Fibroblast of skin of scalp (primary cell): ENCODE measurements around the gene FHAD1.

ENCODE experiments used
- DNase-seq: peaks from one replicate; pipeline ENCODE4 v3.0.0-alpha.2; 2013

The FHAD1 gene

DNA sequence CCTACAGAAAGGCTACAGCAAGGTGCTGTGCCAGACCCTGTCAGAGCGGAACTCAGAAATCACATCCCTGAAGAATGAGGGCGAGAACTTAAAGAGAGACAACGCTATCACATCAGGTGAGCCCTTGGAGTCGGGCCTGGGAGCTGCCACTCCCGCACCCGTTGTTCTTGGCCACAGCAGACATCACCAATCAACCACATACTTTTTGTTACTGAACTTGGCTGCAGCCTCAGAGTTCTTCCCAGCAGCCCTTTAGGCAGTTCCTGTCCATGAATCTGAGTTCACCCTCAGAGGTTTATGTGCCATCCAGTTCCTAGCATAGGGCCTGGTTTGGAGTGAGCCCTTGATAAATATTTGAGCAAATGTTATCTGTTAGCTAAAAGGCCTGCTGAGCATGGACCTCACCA lies 61.6 kb downstream of the FHAD1 start:
- DNase-seq = no peak

DNA sequence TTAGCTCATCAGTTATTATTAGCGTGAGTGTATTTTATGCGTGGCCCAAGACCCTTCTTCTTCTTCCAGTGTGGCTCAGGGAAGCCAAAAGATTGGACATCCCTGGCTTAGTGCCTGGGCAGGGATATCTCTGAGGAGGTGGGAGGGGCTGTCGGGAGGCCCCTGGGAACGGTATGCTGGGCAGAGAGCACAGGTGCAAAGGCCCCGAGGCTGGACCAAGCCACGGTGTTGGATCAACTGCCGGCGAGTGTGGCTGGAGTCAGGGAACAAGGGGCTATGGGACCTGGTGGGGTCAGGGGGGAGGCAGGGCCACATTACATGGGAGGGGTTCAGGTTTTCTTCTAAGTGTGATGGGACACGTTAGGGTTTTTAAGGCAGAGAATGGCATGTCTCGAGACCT lies 62.7 kb downstream of the FHAD1 start:
- DNase-seq = no peak

DNA sequence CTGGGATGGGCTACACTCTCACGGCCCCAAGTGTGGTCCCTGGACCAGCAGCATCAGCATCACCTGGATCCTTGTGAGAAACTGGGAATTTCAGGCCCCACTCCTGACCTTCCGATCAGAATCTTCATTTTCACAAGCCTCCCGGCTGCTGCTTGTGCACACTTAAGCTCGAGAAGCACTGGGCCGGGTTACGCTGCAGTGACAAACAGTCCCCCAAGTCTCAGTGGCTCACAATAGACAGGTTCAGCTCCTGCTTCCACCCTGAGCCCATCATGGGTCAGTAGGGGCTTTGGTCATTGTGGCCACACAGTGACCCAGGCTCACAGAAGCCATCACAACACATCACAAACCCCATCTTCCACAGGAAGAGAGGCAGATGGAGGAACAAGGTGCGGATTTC lies 63.5 kb downstream of the FHAD1 start:
- DNase-seq = no peak

DNA sequence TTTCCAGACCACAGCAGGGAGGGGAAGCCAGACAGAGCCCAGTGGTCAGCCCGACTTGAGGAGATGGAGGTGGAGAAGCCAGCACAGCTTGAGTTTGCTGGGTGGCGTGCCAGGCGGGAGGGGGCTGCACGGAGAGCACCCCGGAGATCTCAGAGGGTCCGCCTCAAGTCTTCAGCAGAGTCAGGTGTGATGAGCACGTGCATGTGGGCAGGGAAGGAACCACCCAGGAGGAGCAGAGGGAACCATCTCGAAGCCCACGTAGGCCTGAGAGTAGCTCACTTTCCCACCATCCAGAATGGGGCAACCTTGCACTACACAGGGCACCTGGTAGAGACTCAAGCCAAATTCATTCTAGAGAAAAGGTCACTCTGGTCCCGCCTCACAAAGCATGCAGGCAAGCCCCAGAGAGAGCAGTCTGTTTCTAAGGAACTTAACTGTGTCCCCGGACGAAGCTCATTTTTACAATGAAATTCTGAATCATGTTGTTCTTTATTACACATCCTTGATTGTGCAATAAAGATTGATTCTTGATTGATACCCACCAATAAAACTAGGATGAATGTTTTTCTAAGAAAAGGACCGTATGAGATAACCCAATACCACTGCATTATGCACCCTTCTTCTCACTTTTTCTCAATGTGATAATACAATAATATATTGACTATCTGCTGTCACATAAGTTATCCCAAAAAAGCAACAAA lies 64.2 kb downstream of the FHAD1 start:
- DNase-seq = no peak

DNA sequence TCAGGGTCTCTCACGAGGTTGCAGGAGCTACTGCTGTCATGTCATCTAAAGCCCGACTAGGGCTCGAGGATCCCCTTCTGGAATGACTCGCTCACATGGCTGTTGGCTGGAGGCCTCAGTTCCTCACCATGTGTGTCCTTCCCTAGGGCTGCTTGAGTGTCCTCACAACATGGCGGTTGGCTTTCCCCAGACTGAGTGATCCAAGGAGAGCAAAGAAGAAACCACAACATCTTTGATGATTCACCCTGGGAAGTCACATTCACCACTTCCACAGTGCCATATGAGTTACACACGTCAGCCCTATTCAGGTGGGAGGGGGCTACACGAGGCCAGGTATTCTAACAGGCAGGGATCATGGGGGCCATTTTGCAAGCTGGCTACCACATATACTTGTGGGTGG lies 64.9 kb downstream of the FHAD1 start:
- DNase-seq = no peak

DNA sequence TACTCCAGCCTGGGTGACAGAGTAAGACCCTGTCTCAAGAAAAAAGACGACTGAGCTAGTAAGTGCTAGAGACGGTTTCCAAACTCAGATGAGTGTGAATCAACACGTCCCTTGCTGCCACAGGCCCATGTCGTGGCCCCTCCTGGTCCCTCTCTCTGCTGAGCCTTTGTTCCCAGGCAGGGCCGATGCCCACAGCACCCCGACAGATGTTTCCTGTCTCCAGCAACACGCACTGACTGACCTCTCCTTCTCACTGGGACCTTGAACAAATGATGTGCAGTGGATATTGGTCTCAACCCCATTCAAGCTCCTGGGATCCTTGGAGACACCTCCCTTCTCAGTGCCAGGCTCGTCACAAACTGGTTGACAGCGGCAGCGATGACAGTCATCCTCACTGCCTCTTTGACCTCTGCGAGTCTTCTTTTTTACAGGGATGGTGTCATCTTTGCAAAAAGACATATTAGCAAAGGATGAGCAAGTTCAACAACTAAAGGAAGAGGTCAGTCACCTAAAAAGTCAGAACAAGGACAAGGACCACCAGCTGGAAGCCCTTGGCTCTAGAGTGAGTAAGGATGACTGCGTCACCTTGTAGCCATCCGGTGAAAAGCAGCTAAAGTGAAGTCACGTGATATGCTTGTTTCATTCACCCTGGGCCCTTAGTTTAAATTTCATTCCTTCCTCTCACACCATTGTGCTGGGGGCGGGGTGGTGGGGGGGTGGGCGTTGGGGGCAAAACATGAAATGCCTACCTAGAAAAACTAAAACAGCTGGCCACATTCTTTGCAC lies 65.8 kb downstream of the FHAD1 start:
- DNase-seq = no peak

DNA sequence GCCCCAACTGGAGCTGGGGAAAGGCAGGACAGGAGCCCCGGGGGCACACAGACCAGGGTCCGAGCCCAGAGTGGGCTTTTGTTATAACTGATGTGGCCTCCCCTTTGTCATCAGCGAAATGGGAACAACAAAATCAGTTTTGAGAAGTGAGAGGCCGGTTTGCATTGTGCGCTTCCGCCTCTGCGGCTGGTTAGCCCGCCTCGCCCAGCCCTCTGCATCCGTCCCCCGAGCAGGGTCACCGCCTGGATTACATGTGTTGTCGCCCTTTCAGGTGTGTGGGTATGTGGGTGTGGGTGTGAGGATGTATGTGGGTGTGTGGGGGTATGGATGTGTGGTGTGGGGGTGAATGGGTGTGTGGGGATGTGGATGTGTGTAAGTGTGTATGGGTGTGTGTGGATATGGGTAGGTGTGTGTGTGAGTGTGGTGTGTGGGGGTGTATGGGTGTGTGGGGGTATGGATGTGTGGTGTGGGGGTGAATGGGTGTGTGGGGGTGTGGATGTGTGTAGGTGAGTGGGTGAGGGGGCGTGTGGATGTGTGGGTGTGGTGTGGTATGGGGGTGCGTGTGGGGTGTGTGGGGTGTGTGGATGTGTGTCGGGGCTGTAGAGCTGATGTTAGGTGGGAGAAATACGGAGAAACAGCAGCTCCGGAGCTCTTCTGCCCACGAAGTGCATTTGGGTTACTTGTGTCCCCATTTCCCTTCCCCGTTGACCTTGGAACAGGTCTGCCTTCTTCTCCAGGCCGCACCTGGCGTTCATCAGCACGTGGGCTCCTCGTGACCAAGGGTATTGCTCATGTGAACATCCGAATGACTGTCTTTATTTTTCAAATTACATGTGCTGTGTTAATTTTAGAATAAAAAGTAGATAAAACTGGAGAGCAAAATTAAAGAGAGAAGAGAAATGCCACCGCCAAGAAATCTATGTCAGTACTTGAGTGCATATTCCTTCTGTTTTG lies 67.6 kb downstream of the FHAD1 start:
- no peak for DNase-seq

DNA sequence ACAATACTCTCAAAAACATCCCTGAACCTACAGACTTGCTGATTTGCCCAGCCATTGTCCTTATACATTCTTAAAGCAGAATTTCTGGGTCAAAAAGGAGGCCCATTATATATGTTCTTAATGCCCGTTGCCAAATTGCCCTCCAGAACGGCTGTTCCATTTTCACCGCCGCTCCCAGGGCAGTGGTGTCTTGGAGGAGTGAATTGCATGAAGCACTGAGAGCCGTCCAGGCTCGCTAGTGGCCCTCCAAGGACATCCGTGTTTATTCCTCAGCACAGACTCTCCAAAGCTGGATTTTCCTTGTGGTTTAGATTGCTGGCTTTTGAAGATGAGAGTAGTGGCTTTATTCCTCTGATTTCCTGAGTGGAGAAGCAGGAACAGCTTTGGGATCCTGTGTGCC lies 68.8 kb downstream of the FHAD1 start:
- DNase-seq = no peak

DNA sequence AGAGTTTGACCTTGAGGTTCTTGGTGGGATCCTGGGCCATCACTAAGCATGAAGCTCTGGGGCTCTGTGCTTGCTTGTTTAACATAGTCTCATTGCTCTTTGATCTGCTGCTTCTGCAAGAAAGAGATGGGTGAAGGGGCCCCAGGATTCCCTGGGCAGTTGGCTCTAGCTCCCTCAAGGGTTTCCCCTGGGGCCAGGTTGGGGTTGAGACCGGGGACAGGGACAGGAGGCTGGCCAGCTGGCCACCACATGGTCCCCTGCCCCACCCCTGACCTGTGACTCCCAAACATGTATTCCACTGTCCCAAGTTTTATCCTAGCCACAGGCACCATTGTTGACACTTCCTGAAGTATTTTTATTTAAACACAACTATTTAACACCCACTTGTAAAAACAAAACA lies 69.5 kb downstream of the FHAD1 start:
- DNase-seq = no peak

DNA sequence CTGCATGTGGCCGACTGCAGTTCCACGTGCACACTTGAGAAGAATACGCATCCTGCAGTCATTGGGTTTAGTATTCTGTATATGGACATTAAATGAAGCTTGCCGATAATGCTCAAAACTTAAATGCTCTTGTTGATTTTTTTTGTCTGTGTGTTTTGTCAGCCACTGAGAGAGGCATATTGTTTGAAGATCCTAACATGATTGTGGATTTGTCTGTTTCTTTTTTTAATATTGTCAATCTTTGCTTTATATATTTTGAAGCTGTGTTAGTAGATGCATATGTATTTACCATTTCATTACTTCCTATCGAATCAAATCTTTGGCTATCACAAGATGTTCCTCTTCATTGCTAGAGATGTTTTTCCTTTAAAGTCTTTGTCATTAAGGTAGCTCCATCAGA lies 73.2 kb downstream of the FHAD1 start:
- DNase-seq = no peak

DNA sequence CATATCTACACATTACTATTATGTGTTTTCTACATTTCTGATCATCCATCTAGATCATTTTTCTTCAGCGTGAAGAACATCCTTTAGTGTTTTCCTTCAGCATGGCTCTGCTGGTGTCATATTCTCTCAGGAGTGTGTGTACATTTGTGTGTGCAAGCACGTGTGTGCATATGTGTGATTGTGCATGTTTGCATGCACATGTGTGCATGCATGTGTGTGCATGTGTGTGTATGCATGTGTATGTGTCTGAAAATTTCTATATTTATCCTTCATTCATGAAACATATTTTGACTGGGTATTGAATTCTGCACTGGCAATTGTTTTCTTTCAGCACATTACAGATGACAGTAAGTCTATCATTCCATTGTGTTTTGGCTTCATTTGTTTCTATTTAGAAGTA lies 74.6 kb downstream of the FHAD1 start:
- DNase-seq = no peak

DNA sequence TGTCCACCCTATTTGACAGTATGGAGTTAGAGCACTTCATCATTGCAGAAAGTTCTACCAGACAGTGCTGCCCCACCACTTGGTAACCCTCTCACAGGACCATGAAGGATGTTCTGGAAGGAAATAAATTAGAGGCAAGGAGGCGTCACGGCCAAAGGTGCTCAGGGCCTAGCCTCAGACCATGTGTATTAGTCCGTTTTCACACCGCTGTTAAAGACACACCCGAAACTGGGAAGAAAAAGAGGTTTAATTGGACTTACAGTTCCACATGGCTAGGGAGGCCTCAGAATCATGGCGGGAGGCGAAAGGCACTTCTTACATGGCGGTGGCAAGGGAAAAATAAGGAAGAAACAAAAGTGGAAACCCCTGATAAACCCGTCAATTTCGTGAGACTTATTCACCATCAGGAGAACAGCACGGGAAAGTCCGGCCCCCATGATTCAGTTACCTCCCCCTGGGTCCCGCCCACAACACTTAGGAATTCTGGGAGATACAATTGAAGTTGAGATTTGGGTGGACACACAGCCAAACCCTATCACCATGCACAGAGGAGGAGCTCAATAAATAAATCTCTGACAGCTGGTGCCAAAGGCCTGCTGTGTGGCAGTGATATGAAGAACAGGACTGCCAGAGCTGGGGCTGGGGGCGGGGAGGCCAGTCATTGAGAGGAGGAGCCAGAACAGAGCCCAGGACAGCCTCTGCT lies 75.8 kb downstream of the FHAD1 start:
- no peak for DNase-seq

DNA sequence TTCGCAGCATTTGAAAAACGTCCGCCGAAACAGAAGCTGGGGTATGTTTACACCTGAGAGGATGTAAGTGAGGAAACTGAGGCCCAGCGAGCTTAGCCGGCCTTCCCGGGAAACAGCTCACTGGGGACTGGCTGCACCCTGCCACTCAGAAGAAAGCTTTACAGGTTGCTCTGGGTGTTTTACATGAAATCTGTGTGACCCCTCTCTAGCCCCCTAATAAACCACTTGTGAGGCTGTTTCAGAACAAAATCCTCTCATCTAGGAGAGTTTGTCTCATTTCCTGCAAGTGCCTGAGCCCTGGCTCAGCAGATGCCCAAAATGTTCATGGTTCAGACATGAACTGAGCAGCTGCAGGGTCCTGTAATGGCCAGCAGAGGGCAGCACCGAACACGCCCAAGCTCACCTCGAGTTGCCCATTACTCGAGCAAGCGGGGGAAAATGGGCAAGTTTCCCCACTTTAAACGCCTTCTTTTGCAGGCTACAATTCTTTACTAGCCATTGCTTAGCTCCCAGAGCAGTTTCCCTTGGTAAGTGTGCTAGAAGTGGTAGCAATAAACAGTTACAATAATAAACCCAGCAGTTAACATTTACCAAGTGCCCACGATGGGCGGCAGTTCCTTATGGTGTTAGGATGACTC lies 76.4 kb downstream of the FHAD1 start:
- peak; percentile 71 for DNase-seq

DNA sequence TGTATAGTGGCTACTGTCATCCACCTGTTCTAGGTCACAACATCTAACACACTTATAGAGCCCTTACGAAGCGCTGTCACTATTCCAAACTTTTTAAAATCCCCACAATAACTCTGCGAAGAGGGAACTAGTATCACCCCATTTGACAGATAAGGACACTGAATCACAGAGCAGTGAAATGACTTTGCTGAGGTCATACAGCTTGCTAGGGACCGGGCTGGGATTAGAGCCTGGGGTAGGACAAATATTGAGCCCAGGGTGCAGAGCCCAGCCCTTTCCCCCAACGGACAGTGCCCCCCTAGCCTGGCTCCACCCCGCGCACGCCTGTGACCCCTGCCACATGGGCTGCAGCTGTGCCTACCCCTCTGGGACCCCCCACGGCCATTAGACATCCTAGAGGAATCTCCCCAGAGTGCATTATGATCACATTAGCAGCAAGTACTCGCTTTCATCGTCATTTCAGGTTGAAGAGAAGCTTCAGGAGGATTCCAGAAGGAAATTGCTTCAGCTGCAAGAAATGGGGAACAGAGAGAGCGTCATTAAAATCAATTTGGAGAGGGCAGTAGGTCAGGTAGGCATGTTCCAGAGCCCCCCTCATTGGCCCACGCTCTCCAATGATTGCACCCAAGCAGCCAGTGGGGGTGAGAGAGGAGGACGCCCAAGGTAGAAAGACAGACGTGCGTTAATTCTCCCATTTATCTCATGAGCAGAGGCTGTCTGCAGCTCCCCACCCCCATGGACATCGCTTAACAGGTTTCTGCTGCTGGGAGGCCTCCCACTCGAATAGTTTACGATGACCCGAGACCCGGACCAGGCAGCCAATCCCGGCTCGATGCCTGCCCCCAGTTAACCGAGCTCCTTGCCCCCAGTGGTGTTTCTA lies 77.2 kb downstream of the FHAD1 start:
- peak; percentile 34 for DNase-seq

DNA sequence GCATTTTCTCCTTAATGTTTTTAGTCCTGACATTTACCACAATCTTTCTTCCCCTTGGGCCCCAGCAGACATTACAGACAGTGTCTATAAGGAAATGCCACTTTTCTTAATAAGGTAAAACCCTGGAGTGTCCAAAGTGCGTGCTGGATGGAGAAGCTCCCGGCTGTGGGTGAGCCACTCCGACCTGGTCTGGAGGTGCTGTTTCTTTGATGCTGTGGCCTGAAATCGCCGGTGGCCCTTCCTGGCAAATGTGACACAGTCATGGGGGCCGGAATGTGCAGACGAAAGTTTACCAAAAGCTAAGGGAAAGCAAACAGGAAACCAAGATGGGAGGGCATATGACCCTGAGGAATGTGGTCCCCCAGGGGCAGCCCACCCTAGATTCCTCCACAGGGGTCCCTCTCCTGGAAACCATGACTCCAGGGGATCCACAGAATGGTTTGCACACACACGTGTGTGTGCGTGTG lies 77.9 kb downstream of the FHAD1 start:
- no peak for DNase-seq

DNA sequence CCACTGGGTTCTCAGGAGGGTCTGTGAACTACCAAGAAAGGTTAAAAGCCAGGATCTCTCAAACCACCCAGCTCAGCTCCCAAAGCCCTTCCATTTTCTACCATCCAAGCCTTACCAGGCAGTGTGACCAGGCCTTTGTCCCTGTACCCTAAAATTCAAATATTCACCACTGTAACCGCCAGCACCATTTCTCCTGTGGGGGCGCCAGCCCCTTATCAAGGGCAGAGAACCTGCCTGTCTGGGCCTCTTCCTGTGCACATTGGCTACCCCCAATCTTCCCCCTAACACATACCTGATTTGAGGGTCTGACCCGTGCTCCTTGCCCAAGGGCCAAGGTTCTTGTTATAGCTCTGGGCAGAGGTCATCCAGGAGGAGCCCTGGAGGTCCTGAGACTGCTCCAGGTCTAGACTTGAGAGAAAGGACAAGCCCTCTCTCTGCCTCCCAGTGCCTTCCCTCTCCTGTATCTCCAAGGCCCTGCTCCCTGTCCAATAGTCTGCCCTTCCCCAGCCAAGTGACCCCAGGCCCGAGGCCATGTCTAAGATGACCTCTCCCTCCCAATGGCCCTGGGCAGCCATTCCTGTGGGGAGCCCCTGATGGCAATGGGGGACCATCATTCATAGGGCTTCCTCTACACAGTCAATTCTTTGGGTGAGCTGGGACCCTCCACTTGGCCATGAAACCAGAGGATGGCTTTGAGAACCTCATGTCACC lies 78.5 kb downstream of the FHAD1 start:
- no peak for DNase-seq

DNA sequence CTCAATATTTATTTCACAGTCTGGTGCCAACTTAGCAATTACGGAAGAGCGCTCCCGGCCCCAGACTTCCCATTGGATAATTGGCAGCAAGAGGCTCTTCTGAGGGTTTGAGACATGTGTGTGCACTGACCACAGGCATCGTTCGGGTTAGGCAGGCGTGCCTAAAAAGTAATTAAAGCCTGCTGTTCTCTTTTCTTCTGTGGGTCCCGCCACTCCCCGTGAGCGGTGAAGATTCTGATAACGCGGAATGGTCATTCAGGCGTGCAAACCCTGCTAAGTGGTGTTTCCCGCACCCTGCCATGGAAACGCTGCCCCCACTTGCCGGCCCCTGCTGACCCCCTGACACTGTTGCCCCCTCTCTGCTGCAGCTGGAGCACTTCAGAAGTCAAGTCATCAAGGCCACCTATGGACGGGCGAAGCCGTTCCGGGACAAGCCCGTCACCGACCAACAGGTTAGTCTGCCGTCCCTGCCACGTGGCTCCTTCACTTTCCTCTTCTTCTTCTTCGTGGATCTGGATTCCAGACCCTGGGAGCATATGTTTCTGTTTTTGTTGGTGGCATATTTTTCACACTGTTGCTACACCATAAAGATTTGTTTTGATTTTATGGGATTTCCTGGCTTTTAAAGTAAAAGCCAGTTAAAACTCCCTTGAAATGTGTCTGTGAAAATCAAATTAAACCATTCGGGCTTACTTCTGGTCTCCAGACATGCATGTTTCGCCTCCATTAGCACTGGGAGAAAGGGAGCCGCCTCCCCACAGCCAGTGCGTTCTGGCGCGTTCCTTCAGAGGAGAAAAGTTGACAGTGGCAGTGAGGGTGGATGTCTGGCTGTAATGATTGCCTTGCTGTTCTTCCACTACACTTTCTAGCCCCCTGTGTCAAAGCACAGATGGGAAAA lies 79.9 kb downstream of the FHAD1 start:
- DNase-seq = peak; percentile 88

DNA sequence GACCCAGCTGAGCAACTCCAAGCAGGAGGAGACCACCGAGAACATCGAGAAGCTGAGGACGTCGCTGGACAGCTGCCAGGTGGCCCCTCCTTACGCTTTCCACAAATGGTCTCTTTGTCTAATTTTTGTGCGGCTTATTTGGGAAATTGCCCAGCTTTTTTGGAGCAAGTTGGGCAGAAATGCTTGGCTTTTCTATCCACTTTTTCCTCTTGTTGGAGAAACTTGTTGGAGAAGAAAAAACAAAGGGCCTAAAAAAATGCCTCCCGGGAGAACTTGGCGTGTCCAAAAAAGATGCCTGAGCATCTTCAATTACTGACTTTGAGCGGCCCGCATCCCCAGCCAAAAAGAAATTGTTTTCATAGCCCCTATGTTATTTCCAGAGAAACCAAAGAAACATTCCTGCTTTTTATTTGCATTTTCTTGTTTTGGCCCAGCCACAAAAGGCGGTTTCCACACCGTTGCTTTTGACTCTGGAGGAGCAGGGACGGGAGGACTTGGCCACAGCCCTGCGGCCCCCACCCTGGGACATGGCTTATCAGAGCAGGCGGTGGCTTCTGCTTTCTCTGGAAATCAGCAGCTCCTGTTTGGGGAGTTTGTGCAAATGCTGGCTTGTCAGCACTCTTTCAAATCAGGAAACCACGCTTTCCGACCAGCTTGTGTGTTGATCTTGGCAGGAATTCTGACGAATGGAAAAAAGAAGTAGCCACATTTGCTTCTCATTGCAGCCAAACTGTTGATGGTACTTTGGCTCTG lies 81.5 kb downstream of the FHAD1 start:
- peak; percentile 68 for DNase-seq
